Testis (tissue), 3 donors: ENCODE measurements around the gene ABCC3. TPM values are rescaled to one million over a fixed set of nuclear protein-coding genes. Genes with fewer than 3 reads are reported as not detected.

Experiments used
- DNase-seq: peaks from one replicate; pipeline ENCODE4 v3.0.0-alpha.2; 2019
- H3K27ac ChIP-seq, 2 donors: fragments of 200-600 bp; sonication (generic); one replicate each; pipeline ENCODE4 v1.5.1; 2019
- H3K27me3 ChIP-seq: fragments of 200-600 bp; sonication (generic); one replicate; pipeline ENCODE4 v1.5.1; 2019
- H3K36me3 ChIP-seq: fragments of 200-600 bp; sonication (generic); one replicate; pipeline ENCODE4 v1.5.1; 2017; ENCODE audit warnings: low read depth; ENCODE audit errors: missing control alignments
- H3K4me1 ChIP-seq: fragments of 200-600 bp; sonication (generic); one replicate; pipeline ENCODE4 v1.5.1; 2019
- H3K4me3 ChIP-seq, 2 donors: fragments of 200-600 bp; sonication (generic); one replicate each; pipeline ENCODE4 v1.5.1; 2017 to 2019
- H3K9me3 ChIP-seq: fragments of 200-600 bp; sonication (generic); one replicate; pipeline ENCODE4 v1.5.1; 2017
- CTCF ChIP-seq, 3 experiments: fragments of 450-650 bp in 2 of 3; fragments of 200-600 bp in 1 of 3; sonication (generic) in 1 of 3; IDR thresholded peaks; one replicate each; pipeline ENCODE4 v1.5.1; 2016 to 2019; ENCODE audit warnings: antibody characterized with exemption in 3 of 3, mild to moderate bottlenecking in 2 of 3, moderate library complexity in 1 of 3
- POLR2A ChIP-seq: fragments of 450-650 bp; IDR thresholded peaks from one replicate; pipeline ENCODE4 v1.6.1; 2017; ENCODE audit warnings: antibody characterized with exemption, mild to moderate bottlenecking, moderate library complexity
- WGBS, 2 donors: methylation state at CpG; one replicate each; pipeline ENCODE4 v1.1.5; 2018; 5-methylcytosine and 5-hydroxymethylcytosine counted together
- intact Hi-C: fragments of 100-400 bp; cut with DNase I; formaldehyde crosslinking; loops from one replicate; pipeline ENCODE4 v1.15.1; 2023; ENCODE audit warnings: low total_unique reads
- polyA plus RNA-seq: library from polyadenylated mRNA; stranded (reverse); fragments of 350-450 nt; fragmentation: Illumina TruSeq; extraction: RNeasy Lipid Tissue Mini Kit (QIAGEN cat#74804); gene quantifications from one replicate; pipeline ENCODE4 v1.2.3, GENCODE V29; 2014; ENCODE audit warnings: low read depth, low replicate concordance; ENCODE audit not compliant: insufficient read depth
- total RNA-seq, 2 donors: library from RNA; depleted of rRNA; stranded (reverse); fragments of >200 nt; gene quantifications; one replicate each; pipeline ENCODE4 v1.2.3, GENCODE V29; 2016

The ABCC3 gene
- total and polyA plus RNA-seq, 3 donors from 2014 or later = 10.0 to 15.4 (median 12.1) TPM

GRCh38 chr17:50658616-50659015, 23.9 kb downstream of the ABCC3 start:
- WGBS, 2 donors = 89 to 91% methylated on average over 4 to 6 of the region's 6 CpGs
- Histone ChIP-seq H3K4me3 (no peak overlapping the region), H3K4me1 (peaks cover 14% of the 10 kb centered on the region), H3K36me3 (no peaks in the 10 kb centered on the region), H3K27me3 (no peaks in the 10 kb centered on the region), H3K27ac (no peak overlapping the region), H3K9me3 (no peaks in the 10 kb centered on the region)
- DNase-seq = no peak
- TF ChIP-seq POLR2A = no peak
- TF ChIP-seq CTCF (IDR thresholded peaks at IDR 0.05) = no peak
- intact Hi-C loops = no loop called here

GRCh38 chr17:50659179-50659578, 24.5 kb downstream of the ABCC3 start:
- Histone ChIP-seq H3K4me1 (peaks cover 14% of the 10 kb centered on the region), H3K27me3 (no peaks in the 10 kb centered on the region), H3K36me3 (no peaks in the 10 kb centered on the region), H3K4me3 (no peak overlapping the region), H3K9me3 (no peaks in the 10 kb centered on the region), H3K27ac (no peak overlapping the region)
- TF ChIP-seq POLR2A (no peak), CTCF (IDR thresholded peaks at IDR 0.05) (no peak)
- no peak for DNase-seq
- intact Hi-C loops = no loop called here
- 91 to 100% methylated on average over 5 to 10 of the region's 10 CpGs for WGBS, 2 donors

- Histone ChIP-seq H3K27ac (no peak overlapping the region), H3K9me3 (no peaks in the 10 kb centered on the region), H3K27me3 (no peaks in the 10 kb centered on the region), H3K4me1 (peaks cover 14% of the 10 kb centered on the region), H3K36me3 (no peaks in the 10 kb centered on the region), H3K4me3 (no peak overlapping the region)
- DNase-seq = no peak
- 54 to 72% methylated on average over 7 to 11 of the region's 11 CpGs for WGBS, 2 donors
- TF ChIP-seq CTCF (IDR thresholded peaks at IDR 0.05) = no peak
- TF ChIP-seq POLR2A = no peak
- intact Hi-C loops = no loop called here
These were observed 25.6 kb downstream of the ABCC3 start for GRCh38 chr17:50660042-50660886.

GRCh38 chr17:50660887-50661345, 26.2 kb downstream of the ABCC3 start:
- Histone ChIP-seq H3K36me3 (no peaks in the 10 kb centered on the region), H3K27me3 (no peaks in the 10 kb centered on the region), H3K9me3 (no peaks in the 10 kb centered on the region), H3K27ac (no peak overlapping the region), H3K4me1 (peaks cover 14% of the 10 kb centered on the region), H3K4me3 (no peak overlapping the region)
- 89 to 95% methylated on average over 8 to 10 of the region's 10 CpGs for WGBS, 2 donors
- intact Hi-C loops = no loop called here
- DNase-seq = no peak
- TF ChIP-seq POLR2A (no peak), CTCF (IDR thresholded peaks at IDR 0.05) (no peak)

GRCh38 chr17:50661348-50661747, 26.7 kb downstream of the ABCC3 start:
- Histone ChIP-seq H3K4me1 (peaks cover 14% of the 10 kb centered on the region), H3K27ac (no peak overlapping the region), H3K9me3 (no peaks in the 10 kb centered on the region), H3K27me3 (no peaks in the 10 kb centered on the region), H3K36me3 (no peaks in the 10 kb centered on the region), H3K4me3 (no peak overlapping the region)
- TF ChIP-seq POLR2A = no peak
- TF ChIP-seq CTCF (IDR thresholded peaks at IDR 0.05) = no peak
- WGBS, 2 donors = 88 to 94% methylated on average over 4 to 5 of the region's 5 CpGs
- intact Hi-C loops = no loop called here
- DNase-seq = no peak
